COR-L47 (cell line): Measurements from ENCODE around the gene PLLP.

Experiments used
- DNase-seq: peaks from one replicate; lab custom pipeline; 2025; lab: John Stamatoyannopoulos, UW

Gene PLLP

DNA sequence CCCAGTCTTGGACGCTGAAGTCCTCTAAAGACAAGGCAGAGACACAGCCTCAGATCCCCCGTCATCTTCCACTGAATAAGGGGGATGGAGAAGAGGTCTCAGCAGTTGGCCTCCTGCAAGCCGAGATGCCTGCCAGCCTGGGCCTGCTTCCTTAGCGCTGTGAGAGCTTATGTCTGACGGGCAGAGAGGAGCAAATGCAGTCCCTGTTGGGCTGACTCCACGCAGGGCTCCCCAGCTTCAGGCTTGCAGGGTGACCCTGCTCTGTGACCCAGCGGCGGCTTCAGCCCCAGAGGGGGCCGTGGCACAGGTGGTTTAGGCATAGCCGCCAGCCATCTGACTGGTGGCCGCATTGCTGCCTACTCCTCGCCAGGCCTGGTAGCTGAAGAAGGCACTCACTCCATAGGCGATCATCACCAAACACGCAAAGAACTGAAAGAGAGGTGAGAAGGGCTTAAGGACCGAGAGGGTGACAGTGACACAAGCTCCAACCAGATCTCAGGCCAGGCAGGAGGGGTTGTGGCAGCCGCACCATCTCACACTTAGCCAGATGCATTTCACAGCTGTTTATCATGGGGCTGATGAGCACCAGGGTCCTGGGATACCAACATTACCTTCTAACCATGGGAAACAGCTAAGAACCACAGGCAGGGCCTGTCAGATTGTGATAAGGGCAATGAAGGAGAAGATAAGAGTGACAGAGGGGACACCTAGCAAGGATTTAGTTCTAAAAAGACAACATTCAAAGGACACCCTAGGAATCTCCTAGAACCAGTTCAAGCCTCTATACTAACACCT lies 27.7 kb downstream of the PLLP start:
- DNase-seq, result no peak

DNA sequence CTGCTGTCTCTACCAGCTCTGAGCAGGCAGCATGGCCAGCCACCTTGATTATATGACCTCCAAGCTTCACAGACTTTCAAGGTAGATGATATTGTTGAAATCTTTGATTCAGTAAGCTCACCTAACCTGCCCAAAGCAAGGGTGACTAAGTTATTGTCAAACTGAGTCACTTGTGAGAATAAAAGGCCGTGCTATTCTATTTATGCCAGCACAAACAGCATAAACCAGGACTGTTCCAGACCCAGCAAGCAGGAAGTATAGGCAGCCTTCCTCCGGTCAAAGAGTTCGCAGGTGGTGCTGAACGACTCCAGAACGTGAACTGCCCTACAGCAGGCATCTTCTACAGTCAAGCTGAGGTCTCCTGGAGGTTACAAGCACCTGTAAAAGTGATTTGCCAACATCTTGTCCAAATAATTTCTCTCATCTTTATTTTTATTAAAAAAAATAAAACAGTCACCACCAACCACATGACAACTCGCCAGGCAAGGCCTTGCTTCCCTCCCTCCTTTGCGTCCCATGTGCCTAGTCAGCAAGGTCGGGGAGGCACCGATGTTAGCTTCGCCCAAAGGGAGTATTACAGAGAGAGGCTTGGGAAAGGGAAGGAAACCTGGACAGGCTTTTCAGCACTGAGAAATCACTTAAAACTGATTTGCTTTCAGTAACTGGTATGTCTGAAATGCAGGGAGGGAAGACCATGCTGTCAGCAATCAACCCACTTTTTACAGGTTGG lies 28.6 kb downstream of the PLLP start:
- DNase-seq, result no peak

DNA sequence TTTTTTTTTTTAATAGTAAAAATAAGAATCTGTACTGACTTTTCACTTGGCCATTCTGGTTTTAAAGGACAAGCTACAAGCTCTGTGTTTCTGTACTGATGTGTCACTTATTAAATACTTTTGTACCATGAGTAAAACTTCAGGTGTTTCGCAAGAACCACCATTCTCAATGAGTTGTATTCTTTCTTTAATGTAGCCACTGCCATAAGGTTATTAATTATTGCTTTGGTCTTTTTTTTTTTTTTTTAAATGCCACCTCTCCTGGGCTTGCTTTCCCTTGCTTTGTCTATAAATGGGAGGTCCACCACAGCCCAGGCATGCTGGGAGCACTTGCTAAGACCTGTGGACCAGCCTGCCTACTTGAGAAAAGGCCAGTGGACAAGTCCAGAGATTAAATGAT lies 31.0 kb downstream of the PLLP start:
- DNase-seq, result no peak

DNA sequence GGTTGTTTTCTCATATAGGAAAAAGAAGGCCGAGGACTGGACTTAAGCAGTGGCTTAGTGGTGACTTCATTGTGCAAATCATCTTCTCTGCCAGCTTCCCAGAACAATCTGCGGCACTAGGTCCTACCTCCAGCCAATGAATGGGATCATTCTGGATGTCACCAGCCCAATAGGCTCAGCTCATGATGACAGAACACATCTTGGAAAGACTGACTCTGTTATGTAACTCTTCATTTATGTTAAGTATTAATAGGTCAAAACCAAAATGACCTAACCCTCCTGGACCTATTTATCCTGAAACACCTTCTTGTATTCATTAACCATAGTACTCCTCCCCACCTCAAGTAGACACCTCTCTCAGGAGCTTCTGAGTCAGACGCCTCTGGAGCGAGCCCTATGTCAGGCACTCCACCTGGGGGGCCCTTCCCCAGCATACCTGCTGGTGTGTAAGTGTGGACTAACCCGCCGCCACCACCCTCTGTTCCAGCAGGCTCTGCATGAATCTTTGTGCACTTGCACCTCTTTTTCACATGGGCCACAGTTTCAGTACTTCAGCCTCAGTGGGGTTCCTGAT lies 32.2 kb downstream of the PLLP start:
- DNase-seq, result no peak

DNA sequence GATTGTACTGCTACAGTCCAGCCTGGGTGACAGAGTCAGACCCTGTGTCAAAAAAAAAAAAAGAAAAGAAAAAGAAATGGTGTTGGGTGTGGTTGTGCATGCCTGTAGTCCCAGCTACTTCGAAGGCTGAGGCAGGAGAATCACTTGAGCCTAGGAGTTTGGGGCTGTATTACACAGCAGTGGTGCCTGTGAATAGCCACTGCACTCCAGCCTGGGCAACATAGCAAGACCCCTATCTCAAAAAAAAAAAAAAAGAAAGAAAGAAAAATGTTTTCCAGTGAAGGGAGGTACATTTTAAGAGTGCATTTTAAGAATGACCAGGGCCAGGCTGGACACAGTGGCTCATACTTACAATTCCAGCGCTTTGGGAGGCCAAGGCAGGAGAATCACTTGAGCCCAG lies 33.1 kb downstream of the PLLP start:
- DNase-seq, result no peak

DNA sequence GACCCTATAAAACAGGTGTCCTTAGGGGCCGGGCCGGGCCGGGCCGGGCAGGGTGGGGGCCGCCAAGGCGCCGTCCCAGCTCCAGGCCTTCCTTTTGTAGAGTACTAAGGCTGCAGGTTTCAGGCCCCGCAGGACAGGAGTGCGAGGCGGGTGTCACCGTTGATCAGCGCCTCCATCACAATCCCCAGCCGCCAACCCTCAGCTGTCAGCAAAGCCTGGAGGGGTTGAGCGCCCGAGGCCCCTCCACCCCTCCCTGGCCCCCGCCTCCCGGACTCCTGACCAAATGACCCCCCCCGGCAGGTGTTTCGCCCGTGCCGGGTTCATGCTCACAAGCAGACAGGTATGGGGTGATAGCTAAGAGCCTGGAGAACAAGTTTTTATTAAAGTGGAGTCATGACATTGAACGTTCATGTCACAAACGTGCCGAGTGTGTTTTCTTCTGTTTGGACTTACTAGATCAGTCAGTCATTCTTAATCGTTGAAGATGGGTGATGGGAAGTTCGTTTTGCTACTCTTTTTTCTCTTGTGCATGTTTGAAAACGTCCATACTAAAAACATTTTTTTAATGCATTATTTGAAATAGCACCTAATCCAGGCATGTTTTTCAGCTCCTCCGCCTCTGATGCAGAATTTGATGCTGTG lies 38.9 kb downstream of the PLLP start:
- DNase-seq, result no peak

DNA sequence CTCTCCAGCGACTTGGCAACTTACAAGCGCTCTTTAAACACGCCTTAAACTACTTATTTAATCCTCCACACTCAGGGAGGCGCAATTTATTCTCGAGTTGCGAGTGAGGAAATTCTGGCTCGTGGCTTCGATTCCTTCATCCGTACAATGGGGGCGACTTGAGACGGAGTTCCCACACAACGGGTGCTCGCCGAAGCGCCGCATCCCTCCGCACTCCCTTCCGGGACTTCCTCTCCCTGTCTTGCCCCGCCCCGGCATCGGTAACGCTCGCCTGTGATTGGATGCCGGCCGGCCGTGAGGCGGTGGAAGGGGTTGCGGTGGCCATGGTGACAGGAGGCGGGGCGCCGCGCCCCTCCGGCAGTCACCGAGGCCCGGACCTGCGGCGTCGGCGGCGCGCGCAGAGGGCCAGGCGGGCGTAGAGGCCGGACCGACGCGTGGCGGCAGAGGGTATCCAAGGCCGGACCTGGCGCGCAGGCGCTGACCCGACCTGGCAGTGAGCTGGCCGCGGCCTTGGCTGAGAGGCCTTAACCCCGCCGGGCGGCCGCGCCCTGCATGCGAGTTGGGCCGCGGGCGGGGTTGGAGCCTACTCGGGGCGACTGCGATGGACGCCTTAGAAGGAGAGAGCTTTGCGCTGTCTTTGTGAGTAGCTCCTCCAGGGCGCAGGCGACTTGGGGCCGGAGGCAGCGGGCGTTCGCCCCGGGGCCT lies 39.6 kb downstream of the PLLP start, which contains the start of gene ARL2BP:
Gene ARL2BP, plus strand, starts transcription at position 493 of the 705 bp plus-strand sequence. Its CDS starts 109 bp downstream, at position 602.
- peak; percentile 96 for DNase-seq

DNA sequence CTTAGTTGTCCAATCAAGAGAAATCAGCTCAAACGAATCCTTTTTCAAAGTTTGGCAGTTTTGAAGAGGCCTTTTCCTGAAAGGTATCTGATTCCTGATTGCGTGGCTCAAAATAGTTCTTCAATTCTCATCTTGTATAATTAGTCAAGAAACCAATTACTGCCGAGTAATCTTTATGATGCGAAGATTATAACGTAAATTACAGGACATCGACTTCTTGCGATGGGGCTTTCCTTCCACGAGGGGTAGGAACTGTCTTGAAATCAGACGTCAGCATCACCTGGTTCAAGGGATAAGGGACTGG lies 40.1 kb downstream of the PLLP start:
- no peak for DNase-seq

DNA sequence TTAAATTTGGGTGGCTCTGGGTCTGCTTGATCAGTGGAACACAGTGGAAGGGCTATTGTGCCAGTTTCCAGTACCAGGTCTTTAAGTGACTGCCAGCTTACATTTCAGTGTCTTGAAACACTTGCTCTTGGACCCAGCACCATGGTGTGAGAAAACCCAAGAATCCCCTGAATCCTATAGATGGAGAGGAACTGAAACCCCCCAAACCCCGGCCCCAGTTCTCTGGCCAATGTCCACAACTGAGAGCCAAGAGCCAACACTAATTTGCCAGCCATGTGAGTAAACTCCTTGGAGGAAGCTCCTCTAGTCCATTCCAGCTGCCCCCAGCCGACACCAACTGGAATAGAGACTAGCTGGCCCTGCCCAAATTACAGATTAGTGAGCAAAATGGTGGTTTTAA lies 41.8 kb downstream of the PLLP start:
- no peak for DNase-seq

DNA sequence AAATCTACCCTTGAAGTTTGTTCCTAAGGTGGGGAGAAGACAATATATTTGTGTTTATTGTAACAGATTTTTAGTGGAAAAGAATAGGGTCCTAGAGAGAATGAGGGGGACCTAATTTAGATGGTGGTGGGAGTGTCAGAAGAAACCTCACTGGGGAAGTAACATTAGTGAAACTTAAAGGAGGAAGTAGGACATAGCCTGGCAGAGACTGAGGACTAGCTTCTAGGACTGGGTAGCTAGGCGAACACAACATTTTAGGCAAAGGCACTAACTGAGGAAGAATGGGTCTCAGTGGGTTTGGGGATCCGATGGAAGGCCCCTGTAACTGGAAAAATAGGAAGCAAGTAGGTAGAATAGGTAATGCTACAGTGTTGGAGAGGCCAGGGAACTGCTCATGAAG lies 43.6 kb downstream of the PLLP start:
- no peak for DNase-seq

DNA sequence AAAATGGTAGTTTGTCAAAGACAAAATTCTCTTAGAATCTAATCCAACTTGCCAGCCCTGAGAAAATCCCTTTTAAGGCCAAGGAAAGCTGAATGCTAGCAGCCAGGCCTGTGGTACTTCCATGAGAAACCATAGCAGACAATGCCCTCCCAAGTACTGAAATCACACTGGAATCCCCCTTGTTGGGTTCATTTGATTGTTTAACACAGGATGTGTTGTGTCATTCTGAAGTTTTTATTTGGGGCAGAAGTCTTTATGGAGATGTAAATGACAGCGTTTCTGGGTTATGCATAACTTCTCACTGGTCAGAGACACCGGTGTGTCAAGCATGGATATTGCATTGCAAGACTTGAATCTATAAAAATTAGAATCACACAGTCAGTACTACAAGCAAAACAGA lies 45.4 kb downstream of the PLLP start:
- DNase-seq, result no peak

DNA sequence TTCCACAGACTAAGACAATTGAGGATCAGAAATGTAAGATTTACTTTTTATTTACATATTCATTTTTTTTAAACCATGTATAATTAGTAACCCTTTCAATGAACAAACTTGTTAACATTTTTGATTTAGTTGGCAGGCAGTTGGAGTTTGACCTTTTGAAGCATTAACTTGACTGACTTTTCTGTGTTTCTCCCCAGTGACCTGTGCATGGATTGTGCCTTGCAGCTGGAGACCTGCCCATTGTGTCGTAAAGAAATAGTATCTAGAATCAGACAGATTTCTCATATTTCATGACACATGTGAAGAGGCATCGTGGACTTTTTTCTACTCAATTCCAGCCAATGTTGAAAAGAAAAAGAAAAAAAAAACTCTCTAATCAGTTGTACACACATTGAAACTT lies 45.8 kb downstream of the PLLP start:
- DNase-seq, result no peak

DNA sequence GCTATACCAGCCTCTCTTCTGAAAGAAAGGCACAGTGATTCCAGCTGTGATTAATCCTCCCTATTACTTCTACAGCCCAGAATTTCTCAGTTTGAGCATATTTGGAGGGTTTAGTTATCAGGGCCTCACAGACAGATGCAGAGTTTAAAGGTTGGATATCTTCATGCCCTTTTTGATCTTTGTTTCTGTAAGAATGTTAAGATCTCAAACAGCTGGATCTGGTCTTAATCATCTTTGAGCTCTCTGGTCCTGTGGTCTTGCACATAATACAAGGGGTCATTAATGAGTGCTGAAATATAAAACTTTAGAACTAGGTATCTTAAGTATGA lies 48.5 kb downstream of the PLLP start:
- DNase-seq, result no peak

DNA sequence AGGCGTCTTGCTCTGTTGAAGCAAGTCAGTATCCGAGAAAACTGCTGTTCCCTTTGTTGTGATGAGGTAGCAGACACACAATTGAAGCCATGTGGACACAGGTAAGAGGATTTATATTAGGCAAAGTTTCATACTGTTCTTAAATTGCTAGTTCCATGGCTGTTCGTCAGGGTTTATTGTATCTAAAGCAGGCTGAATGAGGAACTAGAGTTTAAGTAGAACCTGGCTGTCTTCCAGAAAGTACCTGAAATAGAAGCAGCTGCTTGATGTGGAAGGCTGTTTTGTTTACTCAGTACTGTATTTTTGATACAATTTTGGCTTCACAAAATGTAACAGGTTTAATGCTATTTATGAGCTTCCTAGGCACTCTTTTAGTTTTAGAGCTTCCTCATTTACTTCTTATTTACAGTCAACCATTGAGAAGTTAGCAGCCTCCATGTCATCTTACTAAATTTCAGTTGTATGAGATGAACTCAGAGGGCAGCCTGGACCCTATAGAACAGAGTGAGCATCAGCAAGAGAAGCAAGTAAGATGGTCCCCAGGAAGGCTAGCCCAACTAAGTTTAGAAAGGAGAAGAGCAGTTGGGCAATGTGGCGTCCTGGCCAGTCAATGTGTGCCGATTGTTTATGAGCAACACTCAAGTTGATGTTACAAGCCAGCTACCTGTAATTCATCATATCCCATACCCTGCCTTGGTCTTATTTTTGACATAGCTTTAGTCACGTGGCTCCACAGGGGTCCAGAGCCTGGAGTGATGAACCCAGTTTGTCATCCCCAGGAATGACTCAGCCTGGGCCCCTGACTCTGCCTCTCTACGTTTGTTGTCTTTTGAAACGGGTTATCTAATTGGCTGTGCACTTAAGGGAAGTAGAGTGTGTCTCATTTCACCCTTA lies 49.1 kb downstream of the PLLP start:
- DNase-seq, result peak; percentile 88

DNA sequence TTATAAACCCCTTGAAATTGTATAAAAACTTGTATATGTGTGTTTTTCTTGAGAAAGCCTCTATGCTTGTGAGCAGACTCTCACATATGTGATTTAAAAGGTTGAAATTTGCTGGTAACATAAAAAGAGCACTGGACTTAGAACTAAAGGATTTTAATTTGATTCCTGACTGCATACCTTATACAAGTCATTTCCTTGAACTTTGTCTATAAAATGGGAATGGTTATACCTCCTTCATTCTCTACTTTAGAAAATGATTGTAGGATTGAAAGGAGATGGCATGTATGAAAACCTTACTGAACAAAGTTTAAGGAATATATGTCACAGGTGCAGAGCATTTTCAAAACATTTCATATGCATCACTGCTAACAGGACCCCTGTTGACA lies 49.8 kb downstream of the PLLP start:
- no peak for DNase-seq

DNA sequence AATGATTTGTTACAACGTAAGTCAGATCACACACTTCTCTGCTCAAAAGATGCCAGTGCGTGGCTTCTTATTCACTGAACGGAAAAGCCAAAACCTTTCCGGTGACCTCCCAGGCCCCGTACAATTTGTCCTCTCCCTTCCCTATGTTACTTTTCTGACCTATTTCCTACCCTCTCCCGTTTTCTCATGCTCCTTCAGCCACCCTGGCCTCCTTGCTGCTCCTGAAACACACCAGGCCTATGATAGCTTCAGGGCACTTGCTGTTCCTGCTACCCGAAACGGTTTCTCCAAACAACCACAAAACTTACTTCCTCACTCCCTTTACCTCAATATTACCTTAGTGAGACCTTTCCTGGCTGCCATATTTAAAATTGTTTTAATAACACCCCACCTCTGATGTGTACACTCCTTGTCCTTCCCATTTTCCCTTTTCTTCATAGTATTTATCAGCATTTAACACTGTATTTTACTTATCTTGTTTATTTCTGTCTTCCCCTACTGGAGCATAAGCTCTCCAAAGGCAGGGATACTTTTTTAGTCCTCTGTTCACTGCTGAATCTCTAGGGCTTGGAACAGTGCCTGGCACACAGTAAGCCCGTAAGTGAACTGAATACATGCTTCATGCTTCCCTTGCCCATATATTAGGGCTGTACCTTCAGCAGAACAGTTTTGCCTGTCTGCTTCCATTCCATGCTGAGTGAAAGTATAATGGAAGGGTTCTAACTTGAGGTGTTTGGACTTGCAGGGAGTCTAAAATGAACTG lies 50.3 kb downstream of the PLLP start:
- DNase-seq, result no peak

DNA sequence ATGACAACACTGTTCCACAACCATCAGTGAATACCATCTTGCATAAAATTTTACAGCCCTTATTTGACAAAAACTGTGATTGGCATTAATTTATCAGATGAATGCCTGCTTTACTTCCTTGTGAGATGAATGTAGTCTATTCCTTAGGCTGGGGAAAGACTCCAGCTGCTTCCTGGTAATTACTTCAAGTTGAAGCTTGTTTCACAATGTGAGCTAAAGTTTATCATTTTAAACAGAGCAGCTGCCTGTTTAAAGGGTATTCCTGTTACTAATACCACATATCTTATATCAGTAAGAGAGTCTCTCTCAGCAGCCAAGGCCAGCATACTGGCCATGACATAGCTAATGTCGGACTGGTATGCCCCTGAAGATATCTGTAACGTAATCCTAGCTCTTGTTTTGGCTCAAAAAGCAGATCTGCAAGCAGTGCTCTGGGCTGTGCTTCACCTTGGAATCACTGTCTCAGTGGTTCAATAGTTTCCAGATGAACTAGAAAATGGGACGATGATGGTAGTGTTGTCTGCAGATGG lies 52.6 kb downstream of the PLLP start:
- DNase-seq, result no peak

DNA sequence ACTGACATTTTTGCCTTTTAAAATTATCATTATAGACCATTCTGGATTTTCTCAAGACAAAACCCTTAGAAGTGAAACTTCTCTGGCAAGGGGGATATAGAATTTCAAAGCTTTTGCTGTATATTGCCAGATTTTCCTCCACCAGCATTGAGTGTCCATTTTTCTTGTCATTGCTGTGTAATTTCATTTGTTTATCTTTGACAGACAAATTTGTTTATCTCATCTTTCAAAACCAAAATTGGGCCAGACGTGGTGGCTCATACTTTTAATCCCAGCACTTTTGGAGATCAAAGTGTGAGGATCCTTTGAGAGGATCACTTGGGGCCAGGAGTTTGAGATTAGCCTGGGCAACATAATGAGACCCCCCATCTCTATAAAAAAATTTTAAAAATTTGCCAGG lies 55.4 kb downstream of the PLLP start:
- no peak for DNase-seq

DNA sequence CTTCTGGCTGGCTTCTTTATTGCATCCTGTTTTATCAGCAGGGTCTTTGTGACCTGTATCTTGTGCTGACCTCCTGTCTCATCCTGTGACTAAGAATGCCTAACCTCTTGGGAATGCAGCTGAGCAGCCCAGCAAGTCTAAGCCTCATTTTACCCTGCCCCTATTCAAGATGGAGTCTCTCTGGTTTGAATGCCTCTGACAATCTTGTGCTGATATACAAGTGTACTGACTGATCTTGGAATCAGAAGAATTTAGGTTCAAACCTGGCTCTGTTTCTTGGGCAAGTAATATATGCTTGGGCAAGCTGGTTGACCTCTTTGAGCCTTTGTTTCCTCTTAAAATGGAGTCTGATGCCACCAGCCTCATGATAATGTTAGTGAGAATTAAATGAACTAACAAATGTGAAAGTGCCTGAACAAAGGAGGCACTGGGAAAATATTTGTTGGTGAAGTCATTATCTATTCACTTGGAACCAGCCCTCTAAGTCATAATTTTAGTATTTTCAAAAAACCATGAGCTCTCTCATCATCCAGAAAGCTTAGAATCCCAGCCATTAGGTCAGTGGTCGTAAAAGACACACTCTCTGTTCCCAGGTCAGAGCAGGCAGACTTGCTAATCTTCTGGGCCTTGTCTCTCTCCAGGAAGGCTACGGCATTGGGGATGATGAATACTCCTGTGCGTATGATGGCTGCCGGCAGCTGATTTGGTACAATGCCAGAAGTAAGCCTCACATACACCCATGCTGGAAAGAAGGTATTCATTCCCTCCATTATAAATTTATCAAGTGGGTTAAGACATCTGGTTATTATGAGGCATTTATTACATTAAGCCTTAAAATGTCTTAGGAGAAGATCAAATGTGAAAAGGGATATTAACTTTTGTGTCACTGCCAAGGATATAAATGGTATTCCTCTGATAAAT lies 57.5 kb downstream of the PLLP start:
- DNase-seq, result no peak
